Activated T-cell treated with anti-CD3 and anti-CD28 coated beads for 4 hours (primary cell): Measurements from ENCODE around the gene RENBP.
"Not testable (repeated sequence)": the region's sequence is repeated elsewhere in the genome, so short reads cannot be mapped to it uniquely, and the experiment has no call there.

Source experiments
- DNase-seq: peaks from one replicate; pipeline ENCODE4 v3.0.0-alpha.2; 2020

The RENBP gene

GRCh38 chrX:153944140-153944799 lies at the start of gene RENBP:
TSS of gene RENBP (minus strand) at chrX:153944643. CDS start at chrX:153944610, 33 bp downstream.
- no peak for DNase-seq

GRCh38 chrX:153993978-153994377 lies 49.5 kb upstream of the RENBP start:
- no peak for DNase-seq

GRCh38 chrX:153993079-153993478 lies 48.6 kb upstream of the RENBP start:
- DNase-seq, result no peak

GRCh38 chrX:153992180-153992579 lies 47.7 kb upstream of the RENBP start:
- no peak for DNase-seq

GRCh38 chrX:153991013-153991580 lies 46.7 kb upstream of the RENBP start:
- no peak for DNase-seq

- no peak for DNase-seq
Measured at GRCh38 chrX:153989973-153990655, 45.7 kb upstream of the RENBP start.

GRCh38 chrX:153988493-153988892 lies 44.0 kb upstream of the RENBP start:
- no peak for DNase-seq

- no peak for DNase-seq
Measured at GRCh38 chrX:153984351-153985178, 40.1 kb upstream of the RENBP start.

GRCh38 chrX:153983321-153983801 lies 38.9 kb upstream of the RENBP start:
- DNase-seq, result no peak

- DNase-seq, result no peak
Measured at GRCh38 chrX:153981771-153982533, 37.5 kb upstream of the RENBP start.

GRCh38 chrX:153981231-153981630 lies 36.8 kb upstream of the RENBP start:
- DNase-seq, result no peak

- DNase-seq, result not testable (repeated sequence)
Measured at GRCh38 chrX:153980394-153980793, 36.0 kb upstream of the RENBP start.

GRCh38 chrX:153974726-153975286 lies 30.4 kb upstream of the RENBP start:
- DNase-seq, result no peak

- DNase-seq, result no peak
Measured at GRCh38 chrX:153974003-153974725, 29.7 kb upstream of the RENBP start.

- no peak for DNase-seq
Measured at GRCh38 chrX:153973127-153974002, 28.9 kb upstream of the RENBP start.

GRCh38 chrX:153972368-153973126 lies 28.1 kb upstream of the RENBP start, which contains the start of gene TMEM187:
TSS of gene TMEM187 (plus strand) at chrX:153972754. CDS start at chrX:153982063, 9,309 bp downstream.
- peak; percentile 68 for DNase-seq

- peak; percentile 77 for DNase-seq
Measured at GRCh38 chrX:153971450-153972367, 27.3 kb upstream of the RENBP start, which contains the start of gene HCFC1. TSS of gene HCFC1 (minus strand) at chrX:153971818. CDS start at chrX:153970840, 978 bp downstream.

- peak; percentile 75 for DNase-seq
Measured at GRCh38 chrX:153971124-153971449, 26.6 kb upstream of the RENBP start.
